Measurements from ENCODE around the gene VSIR.

Gene VSIR

DNA sequence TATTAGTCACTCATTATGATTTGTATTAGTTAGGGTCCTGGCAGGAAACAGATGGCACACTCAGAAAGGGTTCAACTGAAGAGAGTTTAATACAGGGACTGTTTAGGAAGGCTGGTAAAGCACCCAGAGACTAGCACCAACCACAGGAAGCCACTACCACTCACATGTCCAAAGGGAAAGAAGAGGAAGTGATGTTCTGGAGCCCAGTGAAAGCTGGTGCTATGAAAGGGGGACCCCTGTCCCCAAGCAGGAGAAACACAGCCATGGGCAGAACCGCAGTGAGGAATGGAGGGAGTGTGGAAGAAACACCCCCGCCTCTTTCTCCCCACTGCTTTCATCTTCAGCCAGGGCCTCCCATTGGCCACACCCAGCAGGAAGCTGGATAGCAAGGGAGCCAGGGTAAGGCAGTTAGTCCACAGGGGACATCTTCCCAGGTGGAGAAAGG, 3.2 kb upstream of the VSIR start:
- in situ Hi-C loops (cut with HindIII; ENCODE audit: low sequenced_read_pairs), result no loop called here
- no peak for DNase-seq (ENCODE audit: low read depth)
- TF ChIP-seq, protein P1, sequence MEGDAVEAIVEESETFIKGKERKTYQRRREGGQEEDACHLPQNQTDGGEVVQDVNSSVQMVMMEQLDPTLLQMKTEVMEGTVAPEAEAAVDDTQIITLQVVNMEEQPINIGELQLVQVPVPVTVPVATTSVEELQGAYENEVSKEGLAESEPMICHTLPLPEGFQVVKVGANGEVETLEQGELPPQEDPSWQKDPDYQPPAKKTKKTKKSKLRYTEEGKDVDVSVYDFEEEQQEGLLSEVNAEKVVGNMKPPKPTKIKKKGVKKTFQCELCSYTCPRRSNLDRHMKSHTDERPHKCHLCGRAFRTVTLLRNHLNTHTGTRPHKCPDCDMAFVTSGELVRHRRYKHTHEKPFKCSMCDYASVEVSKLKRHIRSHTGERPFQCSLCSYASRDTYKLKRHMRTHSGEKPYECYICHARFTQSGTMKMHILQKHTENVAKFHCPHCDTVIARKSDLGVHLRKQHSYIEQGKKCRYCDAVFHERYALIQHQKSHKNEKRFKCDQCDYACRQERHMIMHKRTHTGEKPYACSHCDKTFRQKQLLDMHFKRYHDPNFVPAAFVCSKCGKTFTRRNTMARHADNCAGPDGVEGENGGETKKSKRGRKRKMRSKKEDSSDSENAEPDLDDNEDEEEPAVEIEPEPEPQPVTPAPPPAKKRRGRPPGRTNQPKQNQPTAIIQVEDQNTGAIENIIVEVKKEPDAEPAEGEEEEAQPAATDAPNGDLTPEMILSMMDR (IDR thresholded peaks at IDR 0.05; ENCODE audit: low read depth, low read length, missing control alignments), result no peak
- no peak overlapping the region for H3K4me3 ChIP-seq (ENCODE audit: low read depth, low read length)

DNA sequence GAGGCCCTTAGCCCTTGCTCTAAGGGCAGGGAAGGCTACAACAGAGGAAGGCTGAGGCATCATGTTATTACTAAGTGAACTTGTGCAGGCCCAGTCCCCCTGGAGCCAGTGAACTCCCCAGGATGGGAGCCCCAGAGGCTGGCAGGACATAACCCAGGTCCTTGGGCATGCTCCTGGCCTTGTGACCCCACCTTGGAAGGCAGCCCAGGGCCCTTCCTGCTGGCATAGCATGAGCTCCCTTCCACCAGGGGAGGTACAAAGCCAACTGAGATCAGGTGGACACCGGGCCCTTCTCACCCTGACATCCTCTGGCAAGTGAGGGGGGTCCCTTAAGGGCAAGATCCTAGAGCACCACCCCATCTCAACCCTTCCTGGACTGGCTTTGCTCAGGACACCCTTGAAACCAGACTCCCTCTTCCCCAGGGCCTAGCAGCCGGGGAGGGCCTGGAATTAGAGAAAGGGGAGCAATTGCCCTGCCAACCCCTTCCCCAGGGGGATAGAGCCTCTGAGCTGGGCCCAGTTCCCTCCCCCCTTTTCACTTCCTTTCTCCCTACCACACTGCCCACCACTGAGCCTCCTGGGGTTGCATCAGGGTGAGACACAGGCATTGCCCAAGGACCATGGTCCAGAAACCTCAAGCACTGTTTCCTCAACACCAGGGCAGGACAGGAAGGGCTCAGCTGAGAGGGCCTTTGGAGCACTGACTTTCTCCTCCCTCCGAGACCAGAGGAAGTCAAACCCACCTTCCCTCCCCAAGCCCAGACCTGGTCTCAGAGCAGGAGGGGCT, 1.8 kb upstream of the VSIR start:
- no peak for DNase-seq (ENCODE audit: low read depth)
- H3K4me3 ChIP-seq (ENCODE audit: low read depth, low read length), result no peak overlapping the region
- in situ Hi-C loops (cut with HindIII; ENCODE audit: low sequenced_read_pairs), result no loop called here
- TF ChIP-seq, protein P1 (IDR thresholded peaks at IDR 0.05; ENCODE audit: low read depth, low read length, missing control alignments), result no peak

DNA sequence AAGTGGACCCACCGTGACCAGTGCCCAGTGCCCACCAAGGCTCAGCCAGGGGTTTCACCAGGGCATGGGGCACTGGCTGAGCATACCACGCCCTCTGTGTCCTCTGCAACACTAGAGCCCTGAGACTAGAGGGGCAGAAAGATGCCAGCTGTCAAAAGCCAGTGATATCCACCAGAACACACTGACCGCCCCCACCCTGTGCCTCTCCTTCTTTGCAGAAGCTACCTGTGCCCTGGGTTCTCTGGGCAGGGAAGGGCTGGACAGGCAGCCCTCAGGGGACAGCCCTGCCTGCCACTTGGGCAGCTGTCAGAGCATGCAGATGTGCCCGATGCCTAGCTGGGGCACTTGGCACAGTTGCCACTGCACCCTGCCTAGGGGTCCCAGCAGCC, 494 bp downstream of the VSIR start:
- peak overlapping the region; percentile 41 for H3K4me3 ChIP-seq (ENCODE audit: low read depth, low read length)
- in situ Hi-C loops (cut with HindIII; ENCODE audit: low sequenced_read_pairs), result no loop called here
- no peak for DNase-seq (ENCODE audit: low read depth)
- TF ChIP-seq, protein P1 (IDR thresholded peaks at IDR 0.05; ENCODE audit: low read depth, low read length, missing control alignments), result no peak

DNA sequence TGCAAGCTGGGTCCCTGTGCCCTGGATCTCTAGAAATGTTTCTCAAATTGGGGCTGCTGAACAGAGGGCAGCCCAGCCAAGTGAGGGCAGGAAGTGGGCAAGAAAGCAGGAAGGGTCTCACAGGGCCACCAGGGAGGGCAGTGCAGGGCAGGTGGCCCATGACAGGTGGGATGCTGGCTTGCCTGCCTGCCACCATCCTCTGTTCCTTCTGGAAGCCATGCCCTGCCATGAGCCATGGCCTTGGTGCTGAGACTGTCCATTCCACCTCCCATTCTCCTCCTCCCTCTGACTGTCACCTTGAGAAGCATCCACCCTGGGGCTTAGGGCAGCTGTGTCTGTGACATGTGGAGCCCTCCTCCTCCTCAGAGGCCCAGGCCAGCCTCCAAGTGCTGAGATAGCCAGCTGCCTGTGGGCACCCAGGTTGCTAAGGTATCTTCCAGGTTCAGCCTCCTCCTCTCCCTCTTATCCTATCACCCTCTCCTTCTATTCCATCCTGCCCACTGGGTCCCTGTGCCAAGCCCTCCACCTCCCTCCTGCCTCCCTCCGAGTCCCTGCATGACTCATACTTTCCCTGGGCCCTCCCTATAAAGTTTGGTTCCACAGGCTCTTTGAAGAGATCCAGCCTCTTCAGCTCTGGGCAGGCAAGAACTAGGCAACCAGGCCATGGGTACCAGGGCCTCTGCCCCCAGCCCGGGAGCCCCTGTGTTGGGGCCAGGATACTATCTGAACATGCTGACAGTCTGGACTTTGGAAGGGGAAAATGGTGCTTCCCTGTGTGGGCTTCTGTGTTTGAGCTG, 1.3 kb downstream of the VSIR start:
- TF ChIP-seq, protein P1 (IDR thresholded peaks at IDR 0.05; ENCODE audit: low read depth, low read length, missing control alignments), result no peak
- DNase-seq (ENCODE audit: low read depth), result no peak
- in situ Hi-C loops (cut with HindIII; ENCODE audit: low sequenced_read_pairs), result no loop called here
- H3K4me3 ChIP-seq (ENCODE audit: low read depth, low read length), result no peak overlapping the region

DNA sequence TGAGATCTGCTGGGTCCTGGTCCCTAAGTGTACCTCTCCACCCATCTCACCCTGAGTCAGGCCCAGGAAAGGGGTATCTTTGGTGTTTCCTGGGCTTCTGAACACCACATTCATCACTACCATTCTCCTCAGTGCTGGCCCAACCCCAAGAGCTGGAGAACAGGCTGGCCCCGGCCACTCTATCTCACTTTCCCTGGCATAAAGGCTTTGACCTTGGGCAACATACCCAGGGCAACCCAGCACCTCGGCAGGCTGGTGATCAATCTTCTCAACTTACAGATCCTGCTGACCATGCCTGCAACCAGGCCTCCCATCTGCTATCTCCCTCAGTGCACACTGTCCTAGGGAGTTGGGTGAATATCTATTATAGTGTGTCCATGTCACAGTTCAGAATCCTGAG, 2.1 kb downstream of the VSIR start:
- TF ChIP-seq, protein P1 (IDR thresholded peaks at IDR 0.05; ENCODE audit: low read depth, low read length, missing control alignments), result no peak
- DNase-seq (ENCODE audit: low read depth), result no peak
- in situ Hi-C loops (cut with HindIII; ENCODE audit: low sequenced_read_pairs), result no loop called here
- H3K4me3 ChIP-seq (ENCODE audit: low read depth, low read length), result no peak overlapping the region

DNA sequence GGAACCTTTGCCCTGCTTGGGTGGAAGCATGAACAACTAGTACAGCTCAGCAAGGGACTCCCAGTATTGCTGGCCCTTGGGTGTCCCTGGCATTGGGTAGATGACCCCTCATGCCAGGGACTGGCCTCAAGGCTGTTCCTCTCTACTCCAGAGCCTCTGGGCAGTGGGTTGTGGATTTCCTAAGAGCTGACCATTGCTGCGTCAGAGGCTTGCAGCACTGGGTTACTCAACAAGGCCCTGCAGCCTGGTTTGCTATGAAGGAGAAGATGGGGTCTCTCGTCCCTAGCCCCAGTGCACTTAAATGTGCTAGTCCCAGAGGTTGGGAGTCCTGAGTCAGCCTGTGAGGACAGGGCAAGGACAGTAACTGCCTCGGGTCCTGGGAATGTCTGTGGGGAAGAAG, 2.5 kb downstream of the VSIR start:
- DNase-seq (ENCODE audit: low read depth), result no peak
- in situ Hi-C loops (cut with HindIII; ENCODE audit: low sequenced_read_pairs), result no loop called here
- no peak overlapping the region for H3K4me3 ChIP-seq (ENCODE audit: low read depth, low read length)

More for the DNA sequence above, 2.5 kb downstream of the VSIR start:
- TF ChIP-seq, protein P1 (IDR thresholded peaks at IDR 0.05; ENCODE audit: low read depth, low read length, missing control alignments), result no peak
